Measurements from ENCODE around the gene CRY2.

Gene CRY2

DNA sequence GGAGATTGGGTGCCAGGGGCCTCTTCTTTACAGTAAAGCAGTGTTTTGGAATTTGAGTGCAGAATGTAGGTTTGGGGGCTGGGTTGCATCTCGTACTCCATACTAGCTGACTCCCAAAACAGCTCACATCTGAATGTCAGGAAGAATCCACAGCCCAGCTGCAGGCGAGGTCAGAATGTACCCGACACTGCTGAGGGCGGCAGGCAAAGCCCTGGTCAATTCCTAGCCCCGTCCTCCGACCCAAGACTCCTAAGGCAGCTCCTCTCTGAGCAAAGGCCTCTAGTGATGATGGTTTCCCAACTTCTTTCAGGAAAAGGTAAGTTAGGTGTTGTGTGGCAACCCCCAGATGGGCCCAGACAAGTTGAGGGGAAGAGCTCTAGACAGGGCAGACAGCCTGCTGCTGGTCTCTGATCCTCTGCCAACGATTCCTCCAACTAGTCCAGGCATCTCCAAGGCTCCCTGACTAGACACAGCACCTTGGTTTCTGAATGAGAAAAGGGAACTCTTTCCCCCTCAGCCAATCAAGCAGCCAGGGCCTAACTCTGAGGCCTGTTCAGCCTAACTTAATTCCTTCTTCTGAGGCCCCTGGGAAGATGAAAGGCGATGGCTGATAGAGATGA lies 83.8 kb downstream of the CRY2 start:
- DNase-seq (ENCODE audit: low read depth): no peak

DNA sequence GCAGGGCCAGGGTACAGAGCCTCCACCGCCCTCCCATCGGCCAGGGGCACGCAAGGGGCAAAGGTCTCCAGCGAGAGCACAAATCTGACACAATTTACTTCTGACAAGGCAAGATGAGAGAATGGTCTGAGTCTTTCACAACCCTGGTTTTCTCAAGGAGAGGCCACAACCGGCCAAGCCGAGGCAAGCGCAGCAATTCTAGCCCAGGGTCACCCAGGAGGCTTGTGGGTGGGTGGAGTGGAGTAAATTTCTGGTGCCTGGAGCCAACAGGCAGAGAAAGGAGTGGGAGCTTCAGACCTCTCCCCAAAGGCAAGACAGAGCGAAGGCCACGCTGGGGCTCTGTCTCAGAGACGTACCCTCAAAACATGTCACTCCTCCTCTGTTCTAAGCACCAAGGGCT lies 84.5 kb downstream of the CRY2 start:
- no peak for DNase-seq (ENCODE audit: low read depth)

DNA sequence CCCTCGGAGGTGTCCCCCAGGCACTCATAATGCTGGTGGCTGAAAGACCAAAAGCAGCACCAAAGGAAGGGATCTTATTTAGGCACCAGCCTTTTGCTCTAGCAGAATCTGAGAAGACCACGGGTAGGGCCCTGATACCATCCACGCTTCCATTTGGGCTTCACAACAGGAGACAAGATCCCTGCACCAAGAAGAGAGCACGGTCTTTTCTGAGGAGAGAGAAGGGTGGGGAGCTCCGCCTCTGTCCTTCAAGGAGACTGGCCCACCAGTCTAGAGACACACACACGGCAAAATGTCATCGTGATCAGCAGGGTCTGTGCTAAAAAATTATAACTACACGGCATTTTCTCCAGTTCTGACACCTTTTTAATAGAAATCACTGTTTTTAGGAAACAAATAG lies 84.9 kb downstream of the CRY2 start:
- DNase-seq (ENCODE audit: low read depth): no peak
